ENCODE measurements around the gene HIKESHI. TPM values are rescaled to one million over a fixed set of nuclear protein-coding genes. Genes with fewer than 3 reads are reported as not detected.

Gene HIKESHI
- total RNA-seq, 3 donors from 2014 or later = 34.7 to 53.9 (median 43.5) TPM

DNA sequence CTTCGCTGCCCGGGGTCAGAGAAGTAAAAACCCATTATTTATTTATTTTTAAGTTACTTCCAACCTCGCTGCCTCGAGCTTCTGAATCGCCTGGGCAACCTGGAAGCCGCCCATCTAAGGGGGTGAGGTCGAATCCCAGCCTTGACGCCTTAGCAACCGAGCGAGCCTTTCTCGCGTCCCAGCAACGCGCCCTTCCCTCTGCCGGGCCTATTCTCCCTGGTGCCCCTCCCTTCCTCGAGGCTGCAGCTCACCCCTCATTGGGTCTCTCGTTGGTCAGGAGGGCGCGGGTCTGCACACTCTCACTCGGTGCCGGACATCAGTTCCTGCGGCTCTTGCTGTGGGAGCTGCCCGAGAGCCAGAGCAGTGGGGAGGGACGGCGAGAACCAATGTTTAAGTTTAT is 72.5 kb downstream of the HIKESHI start, which contains the start of gene CCDC81:
Gene CCDC81 (plus strand): TSS at position 302 of the 400 bp plus-strand sequence. CDS start 277 bp downstream, outside the sequence.
- H3K4me3 ChIP-seq = peak within 1 kb of the TSS; percentile 11 to 39 (median 17)
- intact Hi-C loops (cut with DNase I; ENCODE audit: low total_unique reads) = no loop called here
- TF ChIP-seq POLR2A (IDR thresholded peaks at IDR 0.05) (no peak), POLR2AphosphoS5 (IDR thresholded peaks at IDR 0.05) (no peak)
- TF ChIP-seq, protein P1, sequence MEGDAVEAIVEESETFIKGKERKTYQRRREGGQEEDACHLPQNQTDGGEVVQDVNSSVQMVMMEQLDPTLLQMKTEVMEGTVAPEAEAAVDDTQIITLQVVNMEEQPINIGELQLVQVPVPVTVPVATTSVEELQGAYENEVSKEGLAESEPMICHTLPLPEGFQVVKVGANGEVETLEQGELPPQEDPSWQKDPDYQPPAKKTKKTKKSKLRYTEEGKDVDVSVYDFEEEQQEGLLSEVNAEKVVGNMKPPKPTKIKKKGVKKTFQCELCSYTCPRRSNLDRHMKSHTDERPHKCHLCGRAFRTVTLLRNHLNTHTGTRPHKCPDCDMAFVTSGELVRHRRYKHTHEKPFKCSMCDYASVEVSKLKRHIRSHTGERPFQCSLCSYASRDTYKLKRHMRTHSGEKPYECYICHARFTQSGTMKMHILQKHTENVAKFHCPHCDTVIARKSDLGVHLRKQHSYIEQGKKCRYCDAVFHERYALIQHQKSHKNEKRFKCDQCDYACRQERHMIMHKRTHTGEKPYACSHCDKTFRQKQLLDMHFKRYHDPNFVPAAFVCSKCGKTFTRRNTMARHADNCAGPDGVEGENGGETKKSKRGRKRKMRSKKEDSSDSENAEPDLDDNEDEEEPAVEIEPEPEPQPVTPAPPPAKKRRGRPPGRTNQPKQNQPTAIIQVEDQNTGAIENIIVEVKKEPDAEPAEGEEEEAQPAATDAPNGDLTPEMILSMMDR (IDR thresholded peaks at IDR 0.05) = no peak
- no peaks in the 10 kb centered on the region for H3K9me3 ChIP-seq
- H3K4me1 ChIP-seq = no peaks in the 10 kb centered on the region
- H3K27me3 ChIP-seq = no peaks in the 10 kb centered on the region
- H3K36me3 ChIP-seq = no peaks in the 10 kb centered on the region
- H3K27ac ChIP-seq = no peak within 1 kb of the TSS
- no peak for DNase-seq (ENCODE audit: low spot score in 2 of 2)

DNA sequence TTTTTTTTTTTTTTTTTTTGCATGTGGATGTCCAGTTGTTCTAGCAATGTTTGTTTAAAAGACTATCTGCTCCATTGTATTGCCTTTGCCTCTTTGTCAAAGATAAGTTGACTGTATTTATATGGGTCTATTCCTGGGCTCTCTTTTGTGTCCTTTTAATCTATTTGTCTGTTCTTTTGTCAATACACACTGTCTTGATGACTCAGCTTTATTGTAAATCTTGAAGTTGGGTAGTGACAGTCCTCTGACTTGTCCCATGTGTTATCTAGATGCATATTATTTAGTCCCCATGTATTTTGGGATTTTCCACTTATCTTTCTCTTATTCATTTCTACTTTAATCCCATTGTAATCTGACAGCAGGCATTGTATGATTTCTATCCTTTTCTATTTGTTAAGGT is 75.9 kb downstream of the HIKESHI start:
- H3K4me1 ChIP-seq = no peaks in the 10 kb centered on the region
- intact Hi-C loops (cut with DNase I; ENCODE audit: low total_unique reads) = no loop called here
- no peaks in the 10 kb centered on the region for H3K27me3 ChIP-seq
- TF ChIP-seq POLR2A (IDR thresholded peaks at IDR 0.05) = no peak
- H3K4me3 ChIP-seq = no peak overlapping the region
- no peak for DNase-seq (ENCODE audit: low spot score in 2 of 2)
- H3K9me3 ChIP-seq = no peaks in the 10 kb centered on the region
- no peak overlapping the region for H3K27ac ChIP-seq
- H3K36me3 ChIP-seq = no peaks in the 10 kb centered on the region

DNA sequence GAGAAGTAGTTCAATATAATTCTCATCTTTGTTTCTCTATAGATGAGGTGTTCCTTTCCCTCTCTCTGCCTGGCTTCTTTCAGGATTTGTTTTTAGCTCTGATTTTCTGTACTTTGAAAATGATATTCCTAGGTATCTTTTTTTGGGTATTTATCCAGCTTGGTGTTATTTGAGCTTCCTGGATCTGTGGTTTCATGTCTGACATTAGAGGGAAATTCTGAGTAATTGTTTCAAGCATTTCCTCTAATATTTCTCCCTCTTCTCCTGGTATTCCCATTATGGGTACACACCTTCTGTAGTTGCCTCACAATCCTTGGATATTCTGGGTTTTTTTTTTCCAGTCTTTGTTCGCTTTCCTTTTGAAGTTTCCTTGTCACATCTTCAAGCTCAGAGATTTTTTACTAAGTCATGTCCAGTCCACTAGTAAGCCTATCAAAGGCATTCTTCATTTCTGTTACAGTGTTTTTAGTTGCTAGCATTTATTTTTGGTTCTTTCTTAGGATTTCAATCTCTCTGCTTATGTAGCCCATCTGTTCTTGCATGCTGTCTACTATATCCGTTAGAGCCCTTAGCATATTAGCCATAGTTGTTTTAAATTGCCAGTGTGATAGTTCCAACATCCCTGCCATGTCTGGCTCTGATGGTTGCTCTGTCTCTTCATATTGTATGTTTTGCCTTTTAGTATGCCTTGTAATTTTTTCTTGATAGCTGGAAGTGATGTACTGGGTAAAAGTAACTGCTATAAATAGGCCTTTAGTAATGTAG is 78.4 kb downstream of the HIKESHI start:
- Histone ChIP-seq H3K27ac (no peak overlapping the region), H3K4me3 (no peak overlapping the region), H3K27me3 (no peaks in the 10 kb centered on the region), H3K36me3 (no peaks in the 10 kb centered on the region), H3K4me1 (no peaks in the 10 kb centered on the region), H3K9me3 (no peaks in the 10 kb centered on the region)
- intact Hi-C loops (cut with DNase I; ENCODE audit: low total_unique reads) = no loop called here
- no peak for DNase-seq (ENCODE audit: low spot score in 2 of 2)
- TF ChIP-seq POLR2AphosphoS5 (IDR thresholded peaks at IDR 0.05) (no peak), POLR2A (IDR thresholded peaks at IDR 0.05) (no peak)
- TF ChIP-seq, protein P1 (IDR thresholded peaks at IDR 0.05) = no peak

DNA sequence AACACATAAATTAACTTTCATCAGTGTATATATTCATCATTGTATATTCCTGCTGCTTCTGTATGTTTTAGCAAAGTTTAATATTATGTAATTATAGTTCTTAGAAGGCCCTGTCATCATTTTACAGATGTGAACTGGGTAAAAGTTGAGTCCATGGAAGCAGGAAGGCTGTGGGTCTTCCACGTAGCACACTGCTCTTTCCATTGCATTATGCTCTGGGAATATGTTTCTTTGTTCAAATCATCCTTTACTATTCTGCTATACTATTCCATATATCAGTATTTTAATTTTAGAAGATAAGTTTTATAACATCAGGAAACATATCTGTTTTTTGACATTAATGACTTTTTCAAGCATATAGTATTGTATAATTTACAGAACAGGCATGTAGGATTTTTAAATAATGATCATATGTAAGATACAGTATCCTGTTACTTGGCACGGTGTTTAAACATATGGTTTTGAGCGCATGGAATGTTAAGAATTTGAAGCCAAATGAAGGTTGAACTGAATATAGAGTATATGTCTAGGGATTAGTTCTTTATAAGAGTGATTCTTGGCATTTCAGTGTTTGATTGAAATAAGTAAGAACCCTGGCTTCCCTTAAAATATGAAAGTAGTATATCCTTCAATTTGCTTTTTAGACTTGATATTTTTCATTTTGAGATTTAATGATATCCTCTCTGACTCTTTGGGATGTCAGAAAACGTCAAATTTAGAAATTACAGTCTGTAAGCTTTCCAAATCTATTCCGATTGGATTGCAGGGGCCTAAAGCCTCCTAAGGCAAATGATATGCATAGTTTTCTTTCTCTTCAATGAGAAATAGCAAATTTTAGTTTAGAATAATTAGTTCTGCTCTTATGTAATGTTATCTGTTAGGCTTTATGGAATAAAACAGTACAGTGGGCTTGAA is 81.3 kb downstream of the HIKESHI start:
- no peak overlapping the region for H3K27ac ChIP-seq
- TF ChIP-seq POLR2A (IDR thresholded peaks at IDR 0.05) (no peak), POLR2AphosphoS5 (IDR thresholded peaks at IDR 0.05) (no peak)
- TF ChIP-seq, protein P1 (IDR thresholded peaks at IDR 0.05) = no peak
- H3K4me1 ChIP-seq = no peaks in the 10 kb centered on the region
- H3K36me3 ChIP-seq = no peaks in the 10 kb centered on the region
- no peak for DNase-seq (ENCODE audit: low spot score in 2 of 2)
- H3K4me3 ChIP-seq = no peak overlapping the region
- intact Hi-C loops (cut with DNase I; ENCODE audit: low total_unique reads) = no loop called here
- no peaks in the 10 kb centered on the region for H3K9me3 ChIP-seq
- no peaks in the 10 kb centered on the region for H3K27me3 ChIP-seq

DNA sequence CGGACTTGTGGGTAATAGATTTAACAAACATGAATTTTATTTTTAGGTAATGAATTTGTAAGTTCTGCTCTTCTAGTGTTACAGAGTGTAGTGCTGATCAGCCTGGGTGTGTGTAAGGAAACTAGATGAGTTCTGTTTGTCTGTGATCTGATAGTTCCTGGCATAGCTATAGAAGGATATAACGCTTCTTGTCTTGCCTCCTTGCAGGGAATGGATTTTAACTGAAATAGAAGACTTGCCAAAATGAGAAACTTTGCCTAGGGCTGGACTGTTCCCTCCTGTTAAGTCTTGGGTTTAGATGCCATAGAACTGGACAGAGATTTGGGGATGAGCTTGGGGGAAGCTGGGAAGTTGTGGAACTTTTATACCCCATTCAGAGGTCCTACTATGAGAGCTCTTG is 84.2 kb downstream of the HIKESHI start:
- no peaks in the 10 kb centered on the region for H3K4me1 ChIP-seq

More for the DNA sequence above, 84.2 kb downstream of the HIKESHI start:
- no peaks in the 10 kb centered on the region for H3K9me3 ChIP-seq
- intact Hi-C loops (cut with DNase I; ENCODE audit: low total_unique reads) = no loop called here
- H3K36me3 ChIP-seq = no peaks in the 10 kb centered on the region
- H3K27me3 ChIP-seq = no peaks in the 10 kb centered on the region
- H3K4me3 ChIP-seq = no peak overlapping the region
- TF ChIP-seq POLR2A (IDR thresholded peaks at IDR 0.05) (no peak), POLR2AphosphoS5 (IDR thresholded peaks at IDR 0.05) (no peak)
- TF ChIP-seq, protein P1 (IDR thresholded peaks at IDR 0.05) = no peak
- H3K27ac ChIP-seq = no peak overlapping the region
- no peak for DNase-seq (ENCODE audit: low spot score in 2 of 2)
